CD4-positive, alpha-beta T cell treated with Interferon gamma for 1 hour (primary cell): ENCODE data around the gene PCP4L1.
"Not testable (repeated sequence)": the region's sequence is repeated elsewhere in the genome, so short reads cannot be mapped to it uniquely, and the experiment has no call there.

Experiments used
- DNase-seq: peaks from one replicate; pipeline ENCODE4 v3.0.0-alpha.2; 2020

The PCP4L1 gene

DNA sequence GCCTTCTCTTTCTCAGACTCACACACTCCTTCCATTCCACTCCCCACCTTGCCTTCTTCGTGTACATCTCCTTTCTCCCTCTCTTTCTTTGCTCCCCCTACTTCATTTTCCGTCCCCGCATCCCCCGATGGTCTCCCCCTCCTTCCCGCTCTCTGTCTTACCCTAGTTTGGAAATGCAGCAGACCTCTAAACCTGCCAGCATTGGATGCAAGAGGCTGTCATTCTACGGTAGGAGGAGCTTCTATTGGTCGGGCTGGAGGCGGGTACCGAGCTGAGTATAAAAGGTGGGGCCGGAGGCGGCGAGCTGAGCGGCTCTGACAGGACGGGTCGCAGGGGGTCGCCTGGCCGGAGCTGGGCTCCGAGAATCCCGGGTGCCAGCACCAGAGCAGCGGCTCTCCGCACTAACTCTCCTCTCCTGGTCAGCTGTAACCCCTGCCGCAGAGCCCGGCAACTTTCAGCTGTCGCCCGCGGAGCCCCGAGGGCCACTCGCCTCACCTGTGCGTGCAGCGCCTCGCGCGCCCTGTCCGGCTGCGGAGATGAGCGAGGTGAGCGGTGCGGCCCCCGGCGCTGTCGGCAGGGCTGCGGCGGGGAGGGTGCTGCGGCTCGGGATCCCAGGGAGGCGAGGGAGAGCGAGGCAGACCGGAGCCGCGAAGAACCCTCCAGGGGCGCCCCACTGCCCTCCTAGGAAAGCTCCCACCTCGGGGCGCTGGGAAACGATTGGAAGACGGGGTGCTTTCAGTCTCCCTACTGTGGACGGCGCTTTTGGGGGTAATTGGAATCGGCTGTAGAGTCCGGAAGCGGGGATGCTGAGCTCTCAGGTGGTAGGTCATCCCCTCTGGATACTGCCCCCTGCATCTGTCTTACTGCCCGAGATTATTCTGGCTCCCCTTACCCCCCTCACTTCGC lies at the start of gene PCP4L1:
Gene PCP4L1, plus strand, starts transcription at position 307 of the 906 bp plus-strand sequence. Its CDS starts 230 bp downstream, at position 537.
- peak; percentile 8 for DNase-seq

DNA sequence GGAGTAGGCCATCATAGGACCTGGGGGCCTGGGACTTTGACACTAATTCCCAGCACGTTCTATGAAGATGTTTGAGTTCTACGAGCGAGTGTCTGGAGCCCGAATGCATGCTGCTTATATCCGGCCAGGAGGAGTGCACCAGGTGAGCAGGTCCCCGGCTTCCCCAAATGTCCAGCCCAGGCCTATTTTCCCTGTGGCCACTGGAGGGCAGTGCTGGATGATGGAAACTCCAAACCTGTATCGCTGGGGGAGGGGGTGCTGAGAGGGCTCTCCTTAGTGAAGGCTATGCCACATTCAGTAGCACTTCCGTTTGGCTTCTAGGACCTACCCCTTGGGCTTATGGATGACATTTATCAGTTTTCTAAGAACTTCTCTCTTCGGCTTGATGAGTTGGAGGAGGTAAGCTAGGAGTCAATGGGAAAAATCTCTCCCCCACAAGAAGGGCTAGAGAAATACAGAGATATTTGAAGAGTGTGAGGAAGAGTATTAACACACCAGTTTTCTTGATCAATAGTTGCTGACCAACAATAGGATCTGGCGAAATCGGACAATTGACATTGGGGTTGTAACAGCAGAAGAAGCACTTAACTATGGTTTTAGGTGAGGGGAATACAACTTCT lies 48.6 kb upstream of the PCP4L1 start:
- peak; percentile 76 for DNase-seq

DNA sequence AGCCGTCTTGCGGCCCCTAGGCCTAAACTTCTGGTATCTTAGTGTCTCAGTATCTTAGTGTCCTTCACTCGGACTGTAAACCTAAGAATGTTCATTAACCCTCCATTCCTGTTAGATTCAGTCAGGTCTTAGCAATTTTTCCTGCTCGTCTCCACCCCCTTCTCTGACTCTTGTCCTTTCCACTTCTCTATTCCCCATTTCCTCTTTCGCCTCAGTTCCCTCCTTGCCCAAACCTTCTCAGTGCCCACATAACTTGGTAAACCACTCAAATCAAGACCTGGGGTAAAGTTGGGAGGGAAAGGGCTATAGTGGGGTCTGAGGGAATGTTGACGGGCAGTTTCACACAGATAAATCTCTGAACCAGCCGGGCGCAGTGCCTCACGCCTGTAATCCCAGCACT lies 44.2 kb upstream of the PCP4L1 start:
- no peak for DNase-seq

DNA sequence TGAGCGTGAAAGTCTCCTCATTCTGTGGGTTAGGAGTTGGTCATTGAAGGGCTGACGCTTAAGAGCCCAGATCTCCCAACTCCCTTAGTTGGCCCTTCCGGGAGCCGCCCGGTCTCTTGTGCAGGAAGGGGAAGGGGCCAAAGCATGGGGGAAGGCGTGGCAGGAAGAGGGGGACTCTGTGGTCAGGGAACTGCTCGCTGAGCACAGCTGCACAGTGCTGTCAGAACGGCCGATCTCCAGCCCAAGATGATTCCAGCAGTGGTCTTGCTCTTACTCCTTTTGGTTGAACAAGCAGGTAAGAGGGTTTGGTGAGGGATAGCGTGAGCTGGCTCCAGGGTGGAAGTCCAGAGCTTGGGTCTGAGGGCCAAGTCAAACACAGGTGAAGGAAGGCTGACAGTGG lies 43.5 kb upstream of the PCP4L1 start, which contains the start of gene FCER1G:
Gene FCER1G, plus strand, starts transcription at position 220 of the 400 bp plus-strand sequence. Its CDS starts 27 bp downstream, at position 247.
- DNase-seq, result peak; percentile 68

DNA sequence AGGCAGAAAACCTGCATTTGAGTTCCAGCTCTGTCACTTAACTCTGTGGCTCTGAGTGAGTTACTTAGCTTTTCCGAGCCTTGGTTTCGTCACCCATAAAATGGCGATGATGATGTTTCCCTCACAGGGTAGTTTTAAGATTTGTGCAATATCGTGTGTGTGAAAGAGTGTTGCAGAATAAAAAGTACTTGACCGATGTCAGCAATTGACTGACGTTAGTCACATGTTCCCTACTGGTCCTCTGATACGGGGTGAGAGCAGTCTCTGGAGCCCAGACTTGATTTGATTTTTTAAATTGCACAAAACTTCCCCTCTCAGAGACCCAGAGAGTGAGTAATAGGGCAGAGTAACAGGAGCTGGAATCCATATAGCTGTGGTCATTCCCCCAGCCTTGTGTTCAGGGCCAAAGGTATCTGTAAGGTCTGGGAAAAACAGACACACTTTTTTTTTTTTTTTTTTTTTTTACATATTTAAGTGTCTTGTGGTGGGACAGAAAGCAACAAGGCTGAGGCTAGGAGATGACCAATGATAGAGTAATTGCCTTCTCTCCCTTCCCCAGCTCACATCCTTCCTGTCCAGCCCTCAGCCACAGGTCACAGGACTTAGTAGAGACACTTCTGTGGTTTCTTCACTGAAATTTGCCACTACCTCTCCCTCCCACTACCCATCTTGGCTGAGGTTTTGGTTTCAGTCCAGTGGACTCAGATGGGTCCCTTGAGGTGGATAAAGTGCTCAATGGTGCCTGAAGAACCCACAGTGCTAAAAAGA lies 41.4 kb upstream of the PCP4L1 start:
- peak; percentile 57 for DNase-seq

DNA sequence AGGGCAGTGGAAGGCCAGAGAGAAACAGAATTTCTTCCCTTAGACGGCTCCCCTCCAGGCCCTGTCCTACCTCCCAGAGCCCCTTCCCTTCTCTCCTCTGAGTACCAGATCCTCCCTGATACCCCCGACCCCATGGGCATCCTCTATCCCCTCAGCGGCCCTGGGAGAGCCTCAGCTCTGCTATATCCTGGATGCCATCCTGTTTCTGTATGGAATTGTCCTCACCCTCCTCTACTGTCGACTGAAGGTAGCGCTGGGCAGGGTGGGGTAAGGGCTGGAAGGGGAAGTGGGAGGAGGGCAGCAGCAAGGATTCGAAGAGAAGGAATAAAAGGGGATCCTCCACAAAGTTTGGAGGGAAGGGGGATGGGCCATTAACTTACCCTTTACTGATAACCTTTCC lies 40.7 kb upstream of the PCP4L1 start:
- DNase-seq, result no peak

DNA sequence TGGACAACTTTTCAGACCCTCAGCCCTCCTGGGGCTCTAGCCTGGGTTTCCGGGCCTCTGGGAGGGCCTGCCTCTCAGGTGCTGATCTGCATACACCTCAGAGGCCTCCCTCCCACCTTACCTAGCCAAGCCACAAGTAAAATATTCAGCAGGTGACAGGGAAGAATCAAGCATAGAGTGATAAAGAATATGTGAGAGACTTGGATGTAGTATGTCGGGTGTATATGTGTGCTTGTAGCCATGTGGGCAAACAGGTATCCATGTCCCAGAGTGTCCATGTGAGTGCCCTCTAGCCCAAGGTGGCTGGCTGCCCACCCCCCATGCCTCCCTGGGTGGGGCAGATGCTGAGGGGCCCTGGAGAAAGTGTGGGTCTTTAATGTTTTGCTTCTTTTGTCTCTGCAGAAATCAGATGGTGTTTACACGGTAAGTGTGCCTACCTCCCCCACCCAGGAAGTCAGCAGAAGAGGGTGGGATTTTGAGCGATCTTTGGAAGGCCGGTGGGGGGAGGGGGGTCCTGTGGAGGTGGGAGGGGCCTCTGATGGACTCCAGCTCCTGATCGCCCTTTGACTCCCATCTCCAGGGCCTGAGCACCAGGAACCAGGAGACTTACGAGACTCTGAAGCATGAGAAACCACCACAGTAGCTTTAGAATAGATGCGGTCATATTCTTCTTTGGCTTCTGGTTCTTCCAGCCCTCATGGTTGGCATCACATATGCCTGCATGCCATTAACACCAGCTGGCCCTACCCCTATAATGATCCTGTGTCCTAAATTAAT lies 40.1 kb upstream of the PCP4L1 start:
- DNase-seq, result no peak

DNA sequence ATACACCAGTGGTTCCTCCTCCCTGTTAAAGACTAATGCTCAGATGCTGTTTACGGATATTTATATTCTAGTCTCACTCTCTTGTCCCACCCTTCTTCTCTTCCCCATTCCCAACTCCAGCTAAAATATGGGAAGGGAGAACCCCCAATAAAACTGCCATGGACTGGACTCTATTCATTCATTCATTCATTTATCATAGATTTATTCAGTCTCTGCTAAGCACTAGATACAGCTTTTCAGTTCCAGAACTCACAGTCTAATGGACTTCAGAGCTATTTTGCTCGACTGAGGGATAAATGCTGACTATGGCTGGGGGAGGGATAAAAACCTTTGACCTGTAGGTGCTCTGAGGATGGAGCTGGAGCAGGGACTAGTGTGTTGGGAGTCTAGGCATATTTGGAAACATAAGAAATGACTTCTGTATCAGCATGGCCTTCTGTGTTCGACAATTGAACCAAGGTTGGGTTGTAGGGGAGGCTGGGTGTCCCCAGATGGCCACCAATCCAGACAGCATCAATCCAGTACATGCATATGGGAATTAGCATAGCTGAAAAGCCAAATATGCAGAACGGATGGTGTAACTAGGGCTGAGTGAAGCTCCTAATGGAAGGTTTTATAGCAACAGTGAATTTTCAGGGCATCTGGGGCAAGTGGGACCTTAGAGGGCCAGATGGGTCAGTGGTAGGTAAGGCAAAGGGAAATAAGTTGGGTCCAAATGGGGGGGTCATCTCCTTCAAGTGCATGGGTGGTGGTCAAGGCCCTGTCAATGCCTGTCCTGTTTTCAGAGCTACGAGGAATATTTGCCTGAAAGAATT lies 39.3 kb upstream of the PCP4L1 start:
- DNase-seq, result no peak

DNA sequence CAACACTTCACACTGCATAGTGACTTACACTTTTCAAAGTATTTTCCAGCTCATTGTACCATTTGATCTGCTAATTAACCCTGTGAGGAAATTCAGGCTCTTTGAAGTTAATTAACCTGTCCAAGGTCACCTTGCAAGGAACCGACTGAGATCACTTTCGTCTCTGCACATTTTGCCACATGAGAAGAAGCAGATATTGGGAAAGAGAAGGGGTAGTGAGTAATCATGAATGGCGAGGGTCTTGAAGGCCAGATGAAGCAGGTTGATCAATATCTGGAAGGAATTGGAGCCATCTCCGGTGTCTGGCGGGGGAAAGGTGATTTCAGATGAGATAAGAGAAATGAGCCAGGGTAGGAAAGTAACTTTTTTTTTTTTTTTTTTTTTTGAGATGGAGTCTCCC lies 38.5 kb upstream of the PCP4L1 start:
- no peak for DNase-seq

DNA sequence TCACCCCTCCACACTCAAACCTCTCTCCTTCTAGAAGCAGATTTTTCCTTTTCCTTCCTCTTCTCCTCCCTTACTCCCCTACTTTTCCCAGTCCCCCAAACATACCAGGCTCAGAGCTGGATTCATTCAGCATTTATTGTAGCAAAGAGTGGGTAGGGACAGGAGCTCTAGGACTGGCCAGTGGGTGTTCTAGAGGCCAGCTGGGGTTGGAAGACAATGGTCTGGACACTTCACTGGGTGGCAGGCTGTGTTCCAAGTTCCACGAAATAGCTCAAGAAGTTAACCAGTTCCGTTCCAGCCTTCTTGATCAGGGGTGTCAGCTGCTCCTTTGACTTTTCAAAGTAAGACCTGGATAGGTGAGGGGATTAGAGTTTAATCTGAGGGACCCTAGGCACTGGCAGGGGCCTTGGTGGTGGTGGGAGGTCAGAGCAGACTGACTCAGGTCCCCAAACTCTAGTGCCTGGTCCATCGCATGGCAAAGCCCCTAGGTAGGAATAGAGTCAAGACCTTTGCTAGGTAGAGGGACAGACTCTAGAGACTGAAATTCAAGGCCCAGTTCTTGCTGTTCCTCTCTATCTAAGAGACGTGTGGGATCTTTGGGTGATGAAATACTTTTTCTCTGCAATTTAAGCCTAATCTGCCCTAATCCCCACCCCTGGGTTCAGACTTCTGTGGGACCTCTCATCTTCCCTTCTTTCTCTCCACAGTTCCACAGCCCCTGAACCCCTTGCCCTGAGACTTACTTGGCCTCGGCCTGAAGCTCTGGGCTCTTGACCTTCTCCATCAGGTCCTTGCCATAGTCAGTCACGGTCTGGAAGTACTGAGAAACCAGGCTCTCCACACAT lies 36.1 kb upstream of the PCP4L1 start:
- DNase-seq, result no peak

DNA sequence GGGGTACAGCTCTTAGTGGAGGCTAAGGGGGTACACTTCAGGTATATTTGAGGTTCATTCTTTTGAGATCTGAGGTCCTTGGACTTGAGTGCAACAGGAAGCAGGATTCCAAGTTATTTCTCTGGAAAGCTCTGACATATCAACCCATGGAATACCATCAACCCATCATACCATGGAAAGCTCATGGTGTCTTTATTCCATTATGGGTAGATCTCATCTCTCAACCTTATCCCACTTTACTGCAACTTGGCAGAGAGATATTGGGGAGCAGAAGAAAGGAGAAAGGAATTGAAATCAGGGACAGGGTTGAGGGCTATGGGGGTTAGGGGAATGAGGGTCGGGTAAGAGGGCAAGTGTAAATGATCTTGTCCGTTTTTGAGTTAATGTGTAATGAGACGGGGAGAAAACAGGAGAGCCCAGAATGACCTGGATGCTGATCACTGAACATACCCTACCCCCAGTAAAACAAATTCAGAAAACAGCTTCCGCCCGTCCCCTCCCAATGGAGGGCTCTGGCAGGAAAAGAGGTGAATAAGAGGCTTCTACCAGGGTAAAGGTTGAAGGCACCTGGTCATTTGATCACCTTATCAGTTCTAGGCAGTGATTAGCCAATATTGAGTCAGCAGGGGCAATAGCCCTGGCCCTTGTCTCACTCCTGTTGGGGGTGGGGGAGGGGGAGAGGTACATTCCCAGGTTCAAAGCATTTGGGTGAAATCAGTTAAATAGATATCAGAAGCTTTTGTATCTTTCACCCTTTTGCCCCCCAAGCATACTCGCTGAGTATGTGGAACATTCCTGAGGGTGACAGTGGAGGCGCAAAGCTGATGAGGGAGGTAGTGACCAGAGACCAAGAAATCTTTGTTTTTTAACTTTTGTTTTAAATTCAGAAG lies 34.5 kb upstream of the PCP4L1 start:
- DNase-seq, result no peak

DNA sequence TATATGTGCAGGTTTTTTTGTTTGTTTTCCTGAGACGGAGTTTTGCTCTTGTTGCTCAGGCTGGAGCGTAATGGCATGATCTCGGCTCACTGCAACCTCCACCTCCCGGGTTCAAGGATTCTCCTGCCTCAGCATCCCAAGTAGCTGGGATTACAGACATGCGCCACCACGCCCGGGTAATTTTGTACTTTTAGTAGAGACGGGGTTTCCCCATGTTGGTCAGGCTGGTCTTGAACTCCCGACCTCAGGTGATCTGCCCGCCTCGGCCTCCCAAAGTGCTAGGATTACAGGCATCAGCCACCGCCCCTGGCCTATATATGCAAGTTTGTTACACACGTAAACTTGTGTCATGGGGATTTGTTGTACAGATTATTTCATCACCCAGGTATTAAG lies 33.9 kb upstream of the PCP4L1 start:
- not testable (repeated sequence) for DNase-seq

DNA sequence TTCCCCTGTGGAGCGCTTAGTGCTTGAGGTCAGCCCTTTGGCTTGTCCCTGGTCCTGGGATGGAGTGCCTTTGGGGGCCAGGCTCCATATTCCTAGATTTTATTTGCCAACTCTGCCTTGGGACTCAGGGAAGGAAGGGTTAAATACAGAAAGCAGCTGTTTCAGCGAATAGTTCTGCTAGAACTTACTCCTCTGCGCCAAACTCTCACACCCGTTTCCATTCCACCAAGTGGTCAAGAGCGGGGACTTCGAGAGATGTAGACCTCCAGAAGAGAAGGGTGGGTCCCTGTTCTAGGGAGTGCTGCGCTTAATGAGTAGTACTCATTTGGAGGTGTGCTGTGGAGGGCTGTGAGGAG lies 33.4 kb upstream of the PCP4L1 start:
- no peak for DNase-seq

DNA sequence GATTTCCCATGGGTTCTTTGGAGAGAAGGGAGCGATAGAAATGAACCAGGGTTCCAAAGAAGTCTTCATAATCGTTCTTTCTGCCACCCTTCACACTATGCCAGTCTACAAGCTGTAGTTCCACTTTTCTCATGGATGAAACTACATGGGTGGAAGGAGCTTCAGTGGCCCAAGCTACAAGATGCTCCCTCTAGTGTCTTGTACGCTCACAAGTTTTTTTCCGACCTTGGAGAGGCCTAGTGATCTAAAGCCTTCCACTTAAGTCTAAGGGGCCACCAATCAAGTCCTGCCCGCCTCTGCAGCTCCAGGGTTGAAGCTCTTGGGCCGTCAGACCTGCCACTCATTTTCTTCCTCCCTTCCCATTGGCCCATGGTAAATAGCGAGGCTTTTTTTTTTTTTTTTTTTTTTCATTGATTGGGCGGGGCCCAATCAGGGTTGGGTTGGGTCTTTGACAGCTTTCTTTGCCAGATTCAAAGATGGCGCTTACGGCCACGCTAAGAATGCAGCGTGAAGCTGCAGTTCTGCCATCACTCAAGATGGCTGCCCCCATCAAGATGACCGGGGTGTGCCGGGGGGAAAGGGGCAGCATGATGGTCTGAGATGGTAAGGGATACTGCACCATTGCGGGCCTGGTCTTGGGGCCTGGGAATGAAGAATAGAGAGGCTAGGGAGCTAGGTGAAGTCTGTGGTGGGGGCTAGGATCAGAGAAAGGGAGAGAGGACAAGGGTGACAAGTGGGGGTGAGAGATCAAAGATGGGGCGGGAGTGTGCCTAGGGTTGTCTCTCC lies 32.8 kb upstream of the PCP4L1 start, which contains the start of gene TOMM40L:
Gene TOMM40L, plus strand, starts transcription at position 527 of the 786 bp plus-strand sequence. CDS start 430 bp downstream, outside the sequence.
- DNase-seq, result peak; percentile 97

DNA sequence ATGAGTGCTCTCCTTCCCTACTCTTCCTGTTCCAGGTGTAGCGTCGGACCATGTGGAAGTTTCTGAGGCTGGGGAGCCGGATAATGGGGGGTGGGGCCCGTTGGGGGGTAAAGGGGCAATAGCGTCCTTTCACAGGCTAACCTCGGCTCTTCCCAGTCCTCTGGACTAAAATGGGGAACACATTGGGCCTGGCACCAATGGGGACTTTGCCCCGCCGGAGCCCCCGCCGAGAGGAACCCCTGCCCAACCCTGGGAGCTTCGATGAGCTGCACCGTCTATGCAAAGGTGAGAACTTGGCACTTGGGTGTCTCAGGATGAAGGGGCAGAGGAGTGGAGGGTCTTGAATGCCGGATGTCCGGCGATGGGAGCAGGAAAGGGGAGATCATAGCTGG lies 32.2 kb upstream of the PCP4L1 start:
- DNase-seq, result no peak

DNA sequence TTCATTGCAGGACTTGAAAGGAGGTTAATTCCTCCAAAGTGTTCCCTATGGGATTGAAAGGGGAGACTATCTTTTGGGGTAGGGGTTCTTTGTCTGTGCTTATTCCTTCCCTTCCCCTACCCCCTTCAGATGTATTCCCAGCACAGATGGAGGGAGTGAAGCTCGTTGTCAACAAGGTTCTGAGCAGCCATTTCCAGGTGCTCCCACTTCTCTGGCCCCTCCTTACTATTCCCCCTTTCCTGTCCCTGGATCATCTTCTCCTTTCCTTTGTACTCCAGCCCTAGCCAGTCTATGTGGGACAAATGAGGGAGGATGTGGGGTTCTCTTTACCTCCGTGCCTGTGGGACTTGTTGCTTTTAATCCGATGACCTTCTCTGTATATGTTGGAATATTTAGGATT lies 31.8 kb upstream of the PCP4L1 start:
- no peak for DNase-seq

DNA sequence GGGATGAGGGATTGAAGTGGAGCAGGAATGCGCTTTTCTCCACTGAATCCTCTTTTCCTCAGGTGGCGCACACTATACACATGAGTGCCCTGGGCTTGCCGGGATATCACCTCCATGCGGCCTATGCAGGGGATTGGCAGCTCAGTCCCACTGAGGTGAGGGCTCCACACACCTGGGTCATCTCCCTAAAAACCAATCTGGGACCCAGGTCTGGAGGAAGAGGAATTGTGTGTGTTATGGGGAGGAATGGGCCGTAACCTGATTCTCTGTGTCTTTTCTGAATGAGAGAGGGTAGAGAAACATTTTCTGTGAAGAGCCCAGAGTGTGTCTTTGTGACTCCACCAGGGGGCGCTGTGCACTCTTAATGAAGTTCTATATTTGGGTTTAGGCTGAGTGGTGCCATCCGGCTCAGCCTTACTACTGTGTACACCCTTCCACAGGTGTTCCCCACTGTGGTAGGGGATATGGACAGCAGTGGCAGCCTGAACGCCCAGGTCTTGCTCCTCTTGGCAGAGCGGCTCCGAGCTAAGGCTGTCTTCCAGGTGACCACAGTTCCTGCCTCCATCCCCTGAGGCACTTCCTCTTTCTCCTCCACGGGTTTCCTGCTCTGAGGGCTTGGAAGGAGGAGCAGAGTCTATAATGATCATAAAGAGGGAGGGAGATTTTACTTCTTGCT lies 31.2 kb upstream of the PCP4L1 start:
- peak; percentile 79 for DNase-seq

DNA sequence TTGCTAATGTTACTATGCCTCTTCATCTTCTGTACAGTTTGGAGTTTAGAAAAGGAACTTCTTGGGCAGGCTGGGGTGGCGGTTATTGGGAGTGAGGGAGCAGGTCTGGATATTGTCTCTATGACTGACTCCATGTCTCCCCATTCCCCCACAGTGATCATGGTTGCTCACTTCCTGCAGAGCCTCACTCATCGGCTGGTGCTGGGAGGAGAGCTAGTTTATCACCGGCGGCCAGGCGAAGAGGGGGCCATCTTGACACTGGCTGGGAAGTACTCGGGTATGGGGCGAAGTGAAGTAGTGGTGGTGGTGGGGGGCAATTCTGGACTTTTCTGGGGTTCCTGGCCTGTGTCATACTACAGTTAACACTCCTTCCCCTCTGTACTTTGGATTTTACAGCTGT lies 30.5 kb upstream of the PCP4L1 start:
- no peak for DNase-seq
